ENCODE results near the gene SPATA2L. TPM values are rescaled to one million over a fixed set of nuclear protein-coding genes. Genes with fewer than 3 reads are reported as not detected.

Gene SPATA2L
- total and polyA plus RNA-seq, 2 of the 8 experiments (the other 6 are each of a cell fraction or from before 2014, with no cell fraction given): 9.3 to 12.5 TPM

GRCh38 chr16:89748921-89749320 lies 47.4 kb upstream of the SPATA2L start:
- no peak overlapping the region for H4K5ac ChIP-seq (ENCODE audit: insufficient read length, low read depth, low read length)
- H2BK20ac ChIP-seq (ENCODE audit: low read length): no peak overlapping the region
- no peaks in the 10 kb centered on the region for H3K9me3 ChIP-seq (ENCODE audit: insufficient read depth in 2 of 2, low read depth in 1 of 2, low read length in 1 of 2)
- H2BK120ac ChIP-seq (replicated peaks; ENCODE audit: low read depth, low read length): no peak overlapping the region
- no peak overlapping the region for H2AK5ac ChIP-seq (ENCODE audit: low read depth, low read length)
- ChIA-PET CTCF (ENCODE audit: partially characterized antibody) (interaction anchor here (0.9 to 2.7 kb wide), 3 partner anchors 19 to 111 kb away, joined by 3 to 6 read pairs (median 5); no protein-coding TSS in a partner anchor), POLR2A (ENCODE audit: partially characterized antibody) (interaction anchor here (1.6 to 2.4 kb wide), 2 partner anchors 9 to 49 kb away, joined by 4 to 16 read pairs; no protein-coding TSS in a partner anchor)
- H2BK12ac ChIP-seq (ENCODE audit: low read depth, low read length): no peak overlapping the region
- 95% methylated on average over 11 of the region's 11 CpGs; no CpG with 5 or more reads in 1 of the 2 experiments for WGBS, 2 experiments (ENCODE audit: extremely low coverage in 1 of 2, insufficient coverage in 1 of 2, insufficient read length in 1 of 2, insufficient replicate concordance in 2 of 2, low coverage in 1 of 2, low lambda C conversion rate in 2 of 2, missing lambda C conversion rate in 1 of 2)
- no peak overlapping the region for H3K23ac ChIP-seq (ENCODE audit: insufficient read length)
- no peak overlapping the region for H3K18ac ChIP-seq (ENCODE audit: extremely low read depth, low read length)
- no peak overlapping the region for H3K4me2 ChIP-seq (ENCODE audit: insufficient read depth in 1 of 2, low read depth in 2 of 2, low read length in 2 of 2)
- H3K14ac ChIP-seq (ENCODE audit: insufficient read length): no peak overlapping the region
- no peaks in the 10 kb centered on the region for H3K4me1 ChIP-seq (replicated peaks in 1 of 4; ENCODE audit: control insufficient read depth in 3 of 4, insufficient read depth in 4 of 4, low read length in 3 of 4)
- H3K27me3 ChIP-seq (replicated peaks in 1 of 4; ENCODE audit: control insufficient read depth in 3 of 4, extremely low read depth in 1 of 4, insufficient read depth in 3 of 4, low read length in 3 of 4): no peaks in the 10 kb centered on the region
- H3K4ac ChIP-seq (replicated peaks; ENCODE audit: insufficient read length, low read depth, low read length): no peak overlapping the region
- H3K36me3 ChIP-seq (ENCODE audit: control insufficient read depth in 2 of 4, insufficient read depth in 4 of 4, low read length in 3 of 4): peaks cover 16 to 54% (median 47%) of the 10 kb centered on the region in 4 experiments
- no peak overlapping the region for H2AFZ ChIP-seq (ENCODE audit: low read length)
- DNase-seq (ENCODE audit: low read depth in 1 of 2, low spot score in 2 of 2): no peak
- H3K9ac ChIP-seq (replicated peaks in 1 of 4; ENCODE audit: extremely low read depth in 1 of 4, low read depth in 3 of 4, low read length in 3 of 4): no peak overlapping the region
- H2BK15ac ChIP-seq (ENCODE audit: low read length): no peak overlapping the region
- H3K79me1 ChIP-seq (ENCODE audit: low read depth, low read length): no peaks in the 10 kb centered on the region
- no peak for TF ChIP-seq SRF (IDR thresholded peaks at IDR 0.05; ENCODE audit: low read depth, low read length)
- no peak for TF ChIP-seq NANOG (IDR thresholded peaks at IDR 0.05; ENCODE audit: insufficient read depth, low read depth, low read length, poor library complexity, severe bottlenecking)
- no peak for TF ChIP-seq POLR2AphosphoS5 (IDR thresholded peaks at IDR 0.05; ENCODE audit: low read depth, low read length)
- TF ChIP-seq SIRT6 (IDR thresholded peaks at IDR 0.05; ENCODE audit: low read length): no peak
- TF ChIP-seq CHD1 (IDR thresholded peaks at IDR 0.05; ENCODE audit: low read depth, low read length): no peak
- no peak for TF ChIP-seq RAD21 (IDR thresholded peaks at IDR 0.05 in 1 of 2, conservative IDR thresholded peaks at IDR 0.05 in 1 of 2; ENCODE audit: low read depth in 2 of 2, low read length in 2 of 2)
- no peak for TF ChIP-seq ASH2L (IDR thresholded peaks at IDR 0.05; ENCODE audit: low read length)
- TF ChIP-seq CEBPB (IDR thresholded peaks at IDR 0.05; ENCODE audit: low read depth, low read length): no peak
- no peak for TF ChIP-seq FOSL1 (IDR thresholded peaks at IDR 0.05; ENCODE audit: insufficient read depth, low read depth, low read length)
- H3K56ac ChIP-seq (replicated peaks; ENCODE audit: insufficient read length, low read depth, low read length): no peak overlapping the region
- FAIRE-seq: no peak
- no peaks in the 10 kb centered on the region for H3K79me2 ChIP-seq (ENCODE audit: control insufficient read depth in 1 of 2, insufficient read depth in 2 of 2, low read length in 2 of 2)
- peaks cover 1 to 3% of the 10 kb centered on the region in 2 experiments for H4K20me1 ChIP-seq (replicated peaks in 1 of 2; ENCODE audit: control insufficient read depth in 1 of 2, insufficient read depth in 2 of 2, low read length in 2 of 2)
- H3K23me2 ChIP-seq (ENCODE audit: low read depth, low read length): no peaks in the 10 kb centered on the region
- no peak overlapping the region for H3K27ac ChIP-seq (ENCODE audit: low read depth, low read length)
- H2BK5ac ChIP-seq (ENCODE audit: low read depth, low read length): no peak overlapping the region
- no peak overlapping the region for H3K4me3 ChIP-seq (ENCODE audit: extremely low read depth in 1 of 4, insufficient read depth in 2 of 4, low read depth in 3 of 4, low read length in 4 of 4)
- no peak overlapping the region for H4K91ac ChIP-seq (replicated peaks; ENCODE audit: insufficient read length, low read length)
- no peak overlapping the region for H4K8ac ChIP-seq (ENCODE audit: extremely low read depth, insufficient read depth, low read length)

Data from H1 (cell line).